HCT116 (cell line): Measurements from ENCODE around the gene CAPN13. TPM values are rescaled to one million over a fixed set of nuclear protein-coding genes. Genes with fewer than 3 reads are reported as not detected.

Experiments used
- ATAC-seq: fragments of 200-7000 bp; cut with Tn5 transposase; 2 replicates; pipeline ENCODE4 v1.9.1; 2020; ENCODE audit warnings: mild to moderate bottlenecking, moderate library complexity
- BruUV-seq: library from RNA; stranded (reverse); fragments of 400-500 nt; replicated peaks from 2 replicates; lab custom pipeline; 2021; lab: Mats Ljungman, UMichigan
- CTCF ChIA-PET: fragments of 300-600 bp; sonication (Branson Sonifier 250); formaldehyde crosslinking; loops from one replicate; lab custom pipeline; 2021; ENCODE audit warnings: antibody characterized with exemption; lab: Charles Lee
- POLR2A ChIA-PET: fragments of 300-600, 350-600 bp; sonication (Branson Sonifier 250); formaldehyde crosslinking; loops from one replicate; lab custom pipeline; 2021; ENCODE audit warnings: antibody characterized with exemption; lab: Charles Lee
- RAD21 ChIA-PET, 2 experiments: fragments of 300-600 bp; sonication (Branson Sonifier 250); formaldehyde crosslinking; loops; one replicate each; lab custom pipeline; 2023; ENCODE audit warnings: low total read pairs in 2 of 2; ENCODE audit not compliant: uncharacterized antibody in 2 of 2, unreplicated experiment in 2 of 2, low non-redundant PET in 1 of 2; lab: Charles Lee
- DNase-seq: peaks from one replicate; pipeline ENCODE4 v3.0.0-alpha.2; 2010; ENCODE audit warnings: low read depth, low spot score
- H2AFZ ChIP-seq: fragments of 200-600 bp; shearing (Covaris generic), sonication (generic); 2 replicates; pipeline ENCODE4 v1.6.1; 2017; ENCODE audit warnings: low read depth, mixed run types, mixed read lengths, antibody characterized with exemption, low read length; ENCODE audit not compliant: poor library complexity, severe bottlenecking
- H3K27ac ChIP-seq: 2 replicates; pipeline ENCODE4 v1.5.1; 2012; ENCODE audit warnings: low read depth, low read length
- H3K27me3 ChIP-seq: fragments of 200-600 bp; sonication (generic); 2 replicates; pipeline ENCODE4 v1.6.1; 2016; ENCODE audit warnings: mixed run types, low read length, mixed read lengths; ENCODE audit not compliant: insufficient read depth
- H3K36me3 ChIP-seq, 2 experiments: fragments of 200-500 bp in 1 of 2; fragments of 200-600 bp in 1 of 2; sonication (Bioruptor generic) in 1 of 2; sonication (generic) in 1 of 2; 2 replicates each; pipeline versions ENCODE4 v1.5.1 to v1.6.1; 2014 to 2016; ENCODE audit warnings: low read length in 2 of 2, inconsistent platforms in 1 of 2, mixed read lengths in 1 of 2, mixed run types in 1 of 2; ENCODE audit not compliant: insufficient read depth in 2 of 2, control insufficient read depth in 1 of 2
- H3K4me1 ChIP-seq, 2 experiments: fragments of 200-600 bp in 1 of 2; sonication (generic) in 1 of 2; 2 replicates each; pipeline versions ENCODE4 v1.5.1 to v1.6.1; 2012 to 2017; ENCODE audit warnings: low read length in 2 of 2, inconsistent platforms in 1 of 2, mild to moderate bottlenecking in 1 of 2, mixed read lengths in 1 of 2, mixed run types in 1 of 2, moderate library complexity in 1 of 2; ENCODE audit not compliant: insufficient read depth in 2 of 2, control insufficient read depth in 1 of 2
- H3K4me2 ChIP-seq: fragments of 200-600 bp; sonication (generic); 2 replicates; pipeline ENCODE4 v1.6.1; 2017; ENCODE audit warnings: mixed run types, low read length, mixed read lengths
- H3K4me3 ChIP-seq, 2 experiments: fragments of 200-600 bp in 1 of 2; sonication (generic) in 1 of 2; replicated peaks in 1 of 2; 2 replicates each; pipeline ENCODE4 v1.5.1; 2011 to 2016; ENCODE audit warnings: low read length in 2 of 2, control low read depth in 1 of 2, low read depth in 1 of 2, mild to moderate bottlenecking in 1 of 2, mixed read lengths in 1 of 2, mixed run types in 1 of 2
- H3K79me2 ChIP-seq: fragments of 200-600 bp; sonication (generic); 2 replicates; pipeline ENCODE4 v1.6.1; 2017; ENCODE audit warnings: mild to moderate bottlenecking, mixed run types, low read length, moderate library complexity, mixed read lengths; ENCODE audit not compliant: insufficient read depth
- H3K9ac ChIP-seq: fragments of 200-600 bp; sonication (generic); 2 replicates; pipeline ENCODE4 v1.6.1; 2016; ENCODE audit warnings: low read length, mixed read lengths
- H3K9me2 ChIP-seq: fragments of 200-600 bp; sonication (generic), shearing (Covaris generic); 2 replicates; pipeline ENCODE4 v1.6.1; 2017; ENCODE audit warnings: mixed run types, mild to moderate bottlenecking, moderate library complexity; ENCODE audit not compliant: insufficient read depth
- H3K9me3 ChIP-seq, 2 experiments: fragments of 200-500 bp in 1 of 2; fragments of 200-600 bp in 1 of 2; sonication (Bioruptor generic) in 1 of 2; sonication (generic) in 1 of 2; 2 replicates each; pipeline ENCODE4 v1.6.1; 2014 to 2017; ENCODE audit warnings: low read length in 2 of 2, mixed read lengths in 2 of 2, inconsistent platforms in 1 of 2, low read depth in 1 of 2, mild to moderate bottlenecking in 1 of 2, mixed run types in 1 of 2, moderate library complexity in 1 of 2; ENCODE audit not compliant: control insufficient read depth in 1 of 2, insufficient read depth in 1 of 2
- H4K20me1 ChIP-seq: fragments of 200-600 bp; sonication (generic), shearing (Covaris generic); 2 replicates; pipeline ENCODE4 v1.6.1; 2017; ENCODE audit warnings: mixed run types, mild to moderate bottlenecking, moderate library complexity; ENCODE audit not compliant: insufficient read depth
- ATF3 ChIP-seq: IDR thresholded peaks from 2 replicates; pipeline ENCODE4 v1.6.1; 2012
- CTCF ChIP-seq, 3 experiments: fragments of 200-600 bp in 1 of 3; sonication (generic) in 1 of 3; IDR thresholded peaks in 2 of 3; conservative IDR thresholded peaks in 1 of 3; 2 replicates each; pipeline ENCODE4 v1.5.1; 2012 to 2017; ENCODE audit warnings: low read depth in 2 of 3, low read length in 2 of 3, antibody characterized with exemption in 1 of 3, borderline replicate concordance in 1 of 3, control low read depth in 1 of 3, mild to moderate bottlenecking in 1 of 3, mixed read lengths in 1 of 3, mixed run types in 1 of 3, moderate library complexity in 1 of 3; ENCODE audit not compliant: insufficient read depth in 1 of 3
- EZH2 ChIP-seq: fragments of 200-600 bp; sonication (generic); IDR thresholded peaks from 2 replicates; pipeline ENCODE4 v1.6.1; 2017; ENCODE audit warnings: antibody characterized with exemption, mixed run types
- JUND ChIP-seq: IDR thresholded peaks from 2 replicates; pipeline ENCODE4 v1.6.1; 2012
- SIN3A ChIP-seq: IDR thresholded peaks from 2 replicates; pipeline ENCODE4 v1.6.1; 2012; ENCODE audit warnings: low read depth
- YY1 ChIP-seq: IDR thresholded peaks from 2 replicates; pipeline ENCODE4 v1.6.1; 2011; ENCODE audit warnings: low read length, low read depth, moderate library complexity, mild to moderate bottlenecking; ENCODE audit not compliant: insufficient replicate concordance; ENCODE audit errors: extremely low read depth
- ZFX ChIP-seq: fragments of 450-650 bp; IDR thresholded peaks from 2 replicates; pipeline ENCODE4 v1.6.1; 2017
- ZNF274 ChIP-seq: fragments of 200-500 bp; sonication (Bioruptor generic); IDR thresholded peaks from 2 replicates; pipeline ENCODE4 v1.6.1; 2014; ENCODE audit warnings: mild to moderate bottlenecking, low read depth, low read length, inconsistent platforms
- intact Hi-C: fragments of 100-400 bp; cut with micrococcal nuclease; formaldehyde crosslinking; loops from 2 replicates; pipeline ENCODE4 v1.10.0; 2022
- total RNA-seq: library from RNA; stranded (reverse); gene quantifications from one replicate; pipeline ENCODE4 v1.2.1, GENCODE V29; 2021; ENCODE audit not compliant: unreplicated experiment

Gene CAPN13
- total RNA-seq, 1 experiment from 2014 or later, result 0.25 TPM

GRCh38 chr2:30731706-30732105 is 75.5 kb downstream of the CAPN13 start:
- no peaks in the 10 kb centered on the region for H3K9me2 ChIP-seq
- TF ChIP-seq SIN3A (no peak), ZNF274 (no peak), ATF3 (no peak), CTCF (IDR thresholded peaks at IDR 0.05 in 2 of 3, conservative IDR thresholded peaks at IDR 0.05 in 1 of 3; ENCODE audit: borderline replicate concordance in 1 of 3, insufficient read depth in 1 of 3, low read depth in 2 of 3, low read length in 2 of 3) (no peak), JUND (no peak), YY1 (no peak), ZFX (no peak), EZH2 (no peak)
- intact Hi-C loops, result no loop called here
- RAD21 ChIA-PET, result no interaction called here
- H3K9me3 ChIP-seq, result no peaks in the 10 kb centered on the region
- no peaks in the 10 kb centered on the region for H3K79me2 ChIP-seq
- H3K27ac ChIP-seq, result no peak overlapping the region
- no peak overlapping the region for H3K9ac ChIP-seq
- H3K4me1 ChIP-seq, result no peaks in the 10 kb centered on the region
- CTCF ChIA-PET, result no interaction called here
- no peak for ATAC-seq
- DNase-seq, result no peak
- no peaks in the 10 kb centered on the region for H4K20me1 ChIP-seq
- no peak overlapping the region for H3K4me3 ChIP-seq
- POLR2A ChIA-PET, result no interaction called here
- peaks cover 72% of the 10 kb centered on the region for H3K27me3 ChIP-seq
- BruUV-seq, result no TSS peak
- H3K36me3 ChIP-seq, result no peaks in the 10 kb centered on the region
- no peak overlapping the region for H2AFZ ChIP-seq
- no peak overlapping the region for H3K4me2 ChIP-seq
